Astrocyte (in vitro differentiated cells and primary cell): Measurements from ENCODE around the gene DNAJC27.

Experiments used
- EZH2 ChIP-seq: IDR thresholded peaks from 2 replicates; pipeline ENCODE4 v1.6.1; 2012; ENCODE audit warnings: mild to moderate bottlenecking, low read length, inconsistent platforms; ENCODE audit not compliant: insufficient read depth
- TF ChIP-seq, protein P1 (sequence below): IDR thresholded peaks from 2 replicates; pipeline ENCODE4 v1.5.1; 2011; ENCODE audit warnings: low read depth, mild to moderate bottlenecking, inconsistent platforms, low read length, moderate library complexity; ENCODE audit not compliant: insufficient read depth

DNA sequence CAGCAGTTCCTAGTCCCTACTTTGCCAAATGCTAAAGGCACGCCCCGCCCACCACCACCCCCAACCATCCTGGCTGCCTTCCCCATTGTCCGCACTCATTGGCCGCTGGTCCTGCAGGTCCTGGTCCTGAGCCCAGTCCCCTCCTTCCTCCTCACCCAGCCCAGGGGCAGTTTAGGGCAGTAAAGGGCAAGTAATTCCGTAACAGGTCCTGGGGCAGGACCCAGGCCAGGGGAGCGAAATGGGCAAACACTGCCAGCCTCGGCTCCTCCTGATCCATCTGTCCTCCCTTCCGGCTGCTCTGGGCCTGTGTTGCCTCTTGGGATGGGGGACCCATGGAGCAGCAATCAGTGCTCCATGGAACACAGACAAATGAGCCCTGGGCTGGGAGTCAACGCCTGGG is 57.8 kb downstream of the DNAJC27 start:
- TF ChIP-seq, protein P1, sequence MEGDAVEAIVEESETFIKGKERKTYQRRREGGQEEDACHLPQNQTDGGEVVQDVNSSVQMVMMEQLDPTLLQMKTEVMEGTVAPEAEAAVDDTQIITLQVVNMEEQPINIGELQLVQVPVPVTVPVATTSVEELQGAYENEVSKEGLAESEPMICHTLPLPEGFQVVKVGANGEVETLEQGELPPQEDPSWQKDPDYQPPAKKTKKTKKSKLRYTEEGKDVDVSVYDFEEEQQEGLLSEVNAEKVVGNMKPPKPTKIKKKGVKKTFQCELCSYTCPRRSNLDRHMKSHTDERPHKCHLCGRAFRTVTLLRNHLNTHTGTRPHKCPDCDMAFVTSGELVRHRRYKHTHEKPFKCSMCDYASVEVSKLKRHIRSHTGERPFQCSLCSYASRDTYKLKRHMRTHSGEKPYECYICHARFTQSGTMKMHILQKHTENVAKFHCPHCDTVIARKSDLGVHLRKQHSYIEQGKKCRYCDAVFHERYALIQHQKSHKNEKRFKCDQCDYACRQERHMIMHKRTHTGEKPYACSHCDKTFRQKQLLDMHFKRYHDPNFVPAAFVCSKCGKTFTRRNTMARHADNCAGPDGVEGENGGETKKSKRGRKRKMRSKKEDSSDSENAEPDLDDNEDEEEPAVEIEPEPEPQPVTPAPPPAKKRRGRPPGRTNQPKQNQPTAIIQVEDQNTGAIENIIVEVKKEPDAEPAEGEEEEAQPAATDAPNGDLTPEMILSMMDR: no peak
- no peak for TF ChIP-seq EZH2
